IMR-90 (cell line): ENCODE data around the gene AAMDC.
"Not testable (repeated sequence)": the region's sequence is repeated elsewhere in the genome, so short reads cannot be mapped to it uniquely, and the experiment has no call there.

Source experiments
- CTCF ChIP-seq: conservative IDR thresholded peaks from 2 replicates; pipeline ENCODE4 v1.5.1; 2012; ENCODE audit warnings: mild to moderate bottlenecking, low read depth, low read length, improper control_type of control experiment
- MAFK ChIP-seq: IDR thresholded peaks from 2 replicates; pipeline ENCODE4 v1.6.1; 2012; ENCODE audit warnings: low read depth, low read length, improper control_type of control experiment
- MXI1 ChIP-seq: IDR thresholded peaks from 2 replicates; pipeline ENCODE4 v1.6.1; 2012; ENCODE audit warnings: low read depth, mild to moderate bottlenecking, low read length, moderate library complexity, borderline replicate concordance
- POLR2A ChIP-seq: IDR thresholded peaks from 2 replicates; pipeline ENCODE4 v1.6.1; 2012; ENCODE audit warnings: mild to moderate bottlenecking, low read depth, low read length
- RCOR1 ChIP-seq: IDR thresholded peaks from 2 replicates; pipeline ENCODE4 v1.6.1; 2012; ENCODE audit warnings: mild to moderate bottlenecking, low read length, improper control_type of control experiment; ENCODE audit not compliant: insufficient replicate concordance

- TF ChIP-seq CTCF, MXI1, POLR2A, MAFK, RCOR1: not testable (repeated sequence)
Observed at GRCh38 chr11:77822126-77822525, 1.2 kb downstream of the AAMDC start.
